HG02870 (cell line): ENCODE measurements around the gene ITPR1.
"Not testable (repeated sequence)": the region's sequence is repeated elsewhere in the genome, so short reads cannot be mapped to it uniquely, and the experiment has no call there.

Experiments
- ATAC-seq: cut with Tn5 transposase; IDR thresholded peaks from one replicate; pipeline ENCODE4 v1.9.1; 2021; ENCODE audit warnings: mild to moderate bottlenecking, moderate library complexity; ENCODE audit not compliant: unreplicated experiment

ITPR1 gene

DNA sequence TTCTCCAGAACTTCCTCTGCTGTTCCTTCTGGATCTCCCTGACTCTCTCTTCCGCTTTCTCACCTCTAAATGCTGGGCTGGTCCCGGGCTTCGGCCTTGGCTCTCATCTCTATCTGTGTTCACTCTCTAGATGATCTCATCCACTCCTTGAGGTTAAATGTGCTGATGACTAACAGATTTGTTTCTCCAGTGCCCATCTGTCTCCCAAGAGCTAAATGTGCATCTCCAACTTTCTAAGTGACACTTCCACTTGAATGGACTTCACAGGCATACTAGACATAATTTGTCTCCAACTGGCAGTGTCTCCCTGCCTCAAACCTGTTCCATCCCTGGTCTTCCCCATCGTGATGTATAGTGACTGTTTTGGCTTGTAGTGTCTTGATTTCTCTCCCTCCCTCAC is 95.3 kb downstream of the ITPR1 start:
- no peak for ATAC-seq

DNA sequence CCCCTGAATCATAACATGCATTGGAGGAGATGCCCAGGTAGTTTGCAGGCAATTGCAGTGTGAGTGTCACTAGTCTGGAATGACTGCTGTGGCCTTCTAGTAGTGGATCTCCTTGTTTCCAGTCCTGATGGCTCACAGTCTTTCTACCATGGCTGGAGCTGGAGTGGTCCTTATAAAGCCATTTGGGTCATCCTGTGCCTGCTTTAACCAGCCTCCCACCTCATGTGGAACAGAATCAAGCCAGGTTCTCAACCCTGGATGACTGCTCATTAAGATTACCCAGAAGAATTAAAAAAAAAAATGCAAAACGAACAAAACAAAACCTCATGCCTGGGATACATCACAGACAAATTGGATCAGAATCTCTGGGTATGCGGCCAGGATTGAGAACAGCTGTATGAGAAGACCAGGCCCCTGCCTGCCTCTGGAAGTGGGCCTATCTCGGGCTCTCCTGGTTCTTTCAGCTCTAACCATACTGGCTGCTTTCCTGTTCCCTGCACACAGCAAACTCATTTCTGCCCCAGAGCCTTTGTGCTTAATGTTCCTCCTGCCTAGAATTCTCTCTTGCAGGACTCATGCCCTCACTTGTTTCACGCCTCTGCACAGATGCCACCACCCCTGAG is 96.4 kb downstream of the ITPR1 start:
- ATAC-seq: no peak

DNA sequence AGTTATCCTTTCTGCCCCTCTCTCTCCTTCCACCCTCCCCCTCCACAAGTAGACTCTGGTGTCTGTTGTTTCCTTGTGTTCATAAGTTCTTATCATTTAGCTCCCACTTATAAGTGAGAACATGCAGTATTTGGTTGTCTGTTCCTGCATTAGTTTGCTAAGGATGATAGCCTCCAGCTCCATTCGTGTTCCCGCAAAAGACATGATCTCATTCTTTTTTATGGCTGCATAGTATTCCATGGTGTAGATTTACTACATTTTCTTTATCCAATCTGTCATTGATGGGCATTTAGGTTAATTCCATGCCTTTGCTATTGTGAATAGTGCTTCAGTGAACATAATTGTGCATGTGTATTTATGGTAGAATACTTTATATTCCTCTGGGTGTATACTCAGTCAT is 97.7 kb downstream of the ITPR1 start:
- not testable (repeated sequence) for ATAC-seq

DNA sequence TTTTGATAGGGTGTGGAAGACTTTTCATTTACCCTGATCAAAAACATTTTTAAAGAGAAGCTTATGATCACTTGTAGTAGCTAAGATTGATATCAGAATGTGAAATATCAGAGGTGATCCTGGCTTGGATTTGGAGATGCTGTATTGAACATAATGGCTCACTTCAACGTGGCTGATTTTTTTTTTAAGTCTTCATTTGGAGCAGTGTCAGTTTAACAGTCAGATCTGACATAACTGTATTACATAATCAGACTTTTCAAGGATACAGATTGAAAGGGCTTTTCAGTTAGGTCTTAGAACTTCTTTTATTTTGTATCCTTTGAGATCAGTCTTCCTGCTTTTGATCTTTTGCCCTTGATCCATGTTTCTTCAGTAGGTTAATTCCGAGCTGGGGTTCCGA is 98.5 kb downstream of the ITPR1 start:
- no peak for ATAC-seq

DNA sequence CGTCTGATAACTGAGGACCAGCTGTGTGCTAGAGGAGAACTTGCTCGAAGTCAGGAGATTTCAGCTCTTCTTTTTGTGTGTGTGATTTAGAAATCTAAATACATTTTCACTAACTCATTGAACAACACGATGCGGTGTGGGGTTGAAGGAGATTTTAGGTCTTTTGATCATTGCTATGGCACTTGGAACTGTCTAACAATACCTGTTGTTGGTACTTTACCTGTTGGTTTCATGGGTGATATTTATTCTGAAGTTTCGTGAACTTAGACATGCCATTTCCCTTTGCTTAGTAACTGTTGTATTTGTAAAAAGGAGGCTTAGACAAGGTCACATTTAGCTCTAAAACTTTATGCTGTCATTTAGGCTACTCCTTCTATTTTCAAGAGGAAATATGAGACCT is 99.9 kb downstream of the ITPR1 start:
- no peak for ATAC-seq

DNA sequence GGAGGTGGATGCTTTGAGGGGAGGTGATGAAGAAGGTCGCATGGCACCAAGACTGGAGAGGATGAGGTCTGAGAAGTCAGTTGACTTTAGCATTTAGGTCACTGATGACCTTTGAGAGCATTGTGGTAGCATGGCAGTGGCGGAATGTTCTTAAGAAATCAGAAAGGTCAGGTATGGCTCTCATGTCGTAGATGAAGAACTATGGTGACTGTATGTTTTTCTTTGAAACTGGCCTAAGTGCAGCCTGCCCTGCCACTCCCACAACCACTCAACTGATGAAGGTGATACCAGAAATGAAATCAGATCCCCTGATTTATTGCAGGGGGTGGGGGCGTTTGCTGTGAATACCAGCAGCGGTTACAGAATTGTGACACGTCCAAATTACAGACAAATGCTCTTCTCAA is 102.6 kb downstream of the ITPR1 start:
- ATAC-seq: no peak

DNA sequence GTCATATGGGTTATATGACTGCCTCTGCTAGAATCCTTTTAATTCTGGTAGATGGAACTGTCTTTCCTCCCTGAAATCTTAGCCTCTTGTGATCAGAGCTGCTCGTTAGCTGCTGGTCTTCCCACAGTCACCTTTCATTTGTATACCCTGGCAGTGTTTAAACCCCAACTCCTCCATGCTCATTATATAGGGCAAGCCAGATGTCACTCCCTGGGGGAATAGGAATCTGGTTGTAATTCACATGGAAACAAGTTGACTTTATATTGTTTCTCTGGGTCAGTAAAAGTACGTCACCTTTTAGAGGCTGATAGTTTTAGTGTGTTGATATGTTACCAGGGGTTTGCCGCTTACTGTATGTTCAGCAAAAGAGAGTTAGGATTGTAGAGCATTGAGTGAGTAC is 103.5 kb downstream of the ITPR1 start:
- ATAC-seq: no peak

DNA sequence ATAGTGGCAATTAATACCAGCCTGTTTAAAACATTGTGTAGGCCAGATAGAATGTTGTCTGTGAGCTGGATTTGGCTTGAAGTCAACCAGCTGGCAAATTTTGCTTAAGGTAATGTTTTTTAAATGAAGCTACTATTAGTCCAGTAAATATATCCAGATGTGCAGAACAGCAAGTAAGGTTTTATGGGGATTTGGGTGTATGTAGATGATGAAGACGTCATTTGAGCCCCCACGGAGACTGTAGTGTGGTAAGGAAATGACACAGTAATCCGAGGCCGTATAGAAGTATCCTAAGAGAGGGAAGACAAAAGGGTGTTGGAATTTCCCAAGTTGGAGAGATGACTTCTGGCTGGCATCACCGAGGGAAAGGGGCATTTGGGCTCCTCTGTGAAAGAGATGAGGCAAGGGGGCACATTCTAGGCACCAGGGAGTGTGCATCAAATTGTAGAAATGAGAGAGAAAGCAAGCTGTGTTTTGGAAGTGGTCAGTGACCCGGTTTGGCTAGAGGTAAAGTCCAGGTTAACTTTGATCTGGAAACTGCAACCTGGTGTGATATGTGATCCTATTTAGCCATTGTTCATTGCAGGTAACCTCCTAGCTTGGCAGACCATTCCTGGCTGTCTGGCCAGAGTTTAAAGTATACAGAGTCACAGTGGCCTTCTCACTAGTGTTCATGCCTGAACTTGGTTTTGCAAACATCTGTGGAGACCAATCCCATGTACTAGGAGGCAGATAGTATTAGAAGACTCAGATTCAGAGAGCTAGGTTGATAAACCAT is 104.2 kb downstream of the ITPR1 start:
- ATAC-seq: no peak

DNA sequence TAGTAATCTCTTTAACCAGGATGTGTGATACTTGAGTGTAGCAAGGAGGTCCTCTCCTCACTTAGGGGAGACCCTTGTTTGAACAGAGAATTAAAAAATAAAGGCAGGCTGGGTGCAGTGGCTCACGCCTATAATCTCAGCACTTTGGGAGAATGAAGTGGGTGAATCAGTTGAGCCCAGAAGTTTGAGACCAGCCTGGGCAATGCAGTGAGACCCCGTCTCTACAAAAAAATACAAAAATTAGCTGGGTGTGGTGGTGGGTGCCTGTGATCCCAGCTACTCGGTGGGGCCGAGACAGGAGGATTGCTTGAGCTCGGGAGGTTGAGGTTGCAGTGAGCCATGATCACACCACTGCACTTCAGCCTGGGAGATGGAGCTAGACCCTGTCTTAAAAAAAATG is 105.1 kb downstream of the ITPR1 start:
- not testable (repeated sequence) for ATAC-seq

DNA sequence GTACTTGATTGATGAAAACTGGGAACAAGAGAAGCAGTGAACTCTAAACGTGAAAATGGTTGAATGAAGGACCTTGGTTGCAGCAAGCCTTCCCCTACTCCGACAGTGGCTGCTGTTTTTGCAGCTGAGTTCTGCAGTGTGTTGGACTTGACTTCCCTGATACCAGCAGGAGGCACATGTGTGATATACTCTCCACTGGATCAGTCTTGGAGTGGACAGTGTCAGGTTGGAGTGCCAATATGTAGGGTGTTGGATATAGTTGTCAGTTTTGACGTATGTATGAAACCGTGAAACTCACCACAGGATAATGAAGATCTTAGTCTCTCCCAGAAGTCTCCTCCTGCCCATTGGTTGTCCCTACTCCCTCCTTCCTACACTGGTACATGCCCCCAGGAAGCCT is 106.5 kb downstream of the ITPR1 start:
- ATAC-seq: no peak

DNA sequence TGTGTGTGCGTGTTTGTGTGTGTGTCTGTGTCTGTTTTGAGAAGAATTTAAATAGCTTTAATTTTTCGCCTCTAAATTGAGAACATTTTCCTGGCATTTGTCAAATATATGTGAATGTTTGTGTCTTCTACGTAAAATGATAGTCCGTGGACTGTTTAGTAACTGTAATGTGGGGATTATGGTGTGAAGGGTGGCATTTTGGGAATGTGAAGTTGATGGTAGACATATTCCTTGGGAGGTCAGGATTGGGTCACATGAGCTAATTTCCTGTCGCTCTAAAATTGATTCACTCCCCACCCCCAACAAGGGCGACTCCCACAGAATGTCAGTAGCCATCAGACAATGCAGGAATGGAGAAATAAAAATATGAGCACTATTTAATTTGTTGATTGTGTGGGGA is 107.3 kb downstream of the ITPR1 start:
- no peak for ATAC-seq

DNA sequence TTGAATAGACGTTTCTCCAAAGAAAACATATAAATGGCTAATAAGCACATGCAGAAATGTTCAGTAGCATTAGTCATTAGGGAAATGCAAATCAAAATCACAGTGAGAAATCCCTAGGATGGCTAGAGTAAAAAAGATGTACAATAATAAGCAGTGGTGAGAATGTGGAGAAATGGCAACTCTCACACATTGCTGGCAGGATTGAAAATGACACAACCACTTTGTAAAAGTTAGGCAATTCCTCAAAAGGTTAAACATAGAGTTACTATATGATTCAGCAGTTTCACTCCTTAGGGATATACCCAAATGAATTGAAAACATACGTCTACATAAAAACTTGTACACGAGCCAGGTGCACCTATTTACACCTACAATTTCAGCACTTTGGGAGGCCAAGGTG is 108.7 kb downstream of the ITPR1 start:
- ATAC-seq: no peak

DNA sequence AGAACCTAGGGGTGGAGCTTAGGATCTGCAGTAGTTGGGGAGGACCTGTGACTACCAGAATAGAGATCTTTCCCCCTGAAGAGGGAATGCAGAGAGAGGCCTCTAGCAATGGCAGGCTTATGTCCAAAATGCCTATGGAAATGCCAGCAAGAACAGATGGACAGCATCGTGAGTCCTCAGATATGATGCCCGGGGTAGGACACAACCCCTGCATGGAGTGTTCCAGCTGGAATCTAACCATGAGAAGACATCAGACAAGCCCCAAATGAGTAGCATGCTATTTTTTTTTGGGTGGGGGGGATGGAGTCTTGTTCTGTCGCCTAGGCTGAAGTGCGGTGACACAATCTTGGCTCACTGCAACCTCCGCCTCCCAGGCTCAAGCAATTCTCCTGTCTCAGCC is 111.5 kb downstream of the ITPR1 start:
- no peak for ATAC-seq

DNA sequence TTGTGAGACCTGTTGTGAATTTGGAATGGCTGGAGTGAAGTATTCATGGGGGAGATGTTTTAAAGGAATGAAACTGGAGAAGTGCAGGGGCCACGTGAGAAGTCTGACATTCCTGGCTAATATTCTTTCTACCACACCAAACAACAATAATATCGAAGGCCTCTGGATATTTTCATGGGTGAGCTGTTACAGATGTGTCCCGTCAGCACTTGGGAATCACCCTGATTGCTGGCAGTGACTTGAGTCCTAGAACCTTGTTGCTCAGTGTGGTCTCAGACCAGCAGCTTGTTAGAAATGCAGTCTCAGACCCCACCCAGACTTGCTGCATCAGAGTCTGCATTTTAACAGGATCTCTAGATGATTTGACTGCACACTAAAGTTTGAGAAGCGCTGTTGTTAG is 113.8 kb downstream of the ITPR1 start:
- no peak for ATAC-seq

DNA sequence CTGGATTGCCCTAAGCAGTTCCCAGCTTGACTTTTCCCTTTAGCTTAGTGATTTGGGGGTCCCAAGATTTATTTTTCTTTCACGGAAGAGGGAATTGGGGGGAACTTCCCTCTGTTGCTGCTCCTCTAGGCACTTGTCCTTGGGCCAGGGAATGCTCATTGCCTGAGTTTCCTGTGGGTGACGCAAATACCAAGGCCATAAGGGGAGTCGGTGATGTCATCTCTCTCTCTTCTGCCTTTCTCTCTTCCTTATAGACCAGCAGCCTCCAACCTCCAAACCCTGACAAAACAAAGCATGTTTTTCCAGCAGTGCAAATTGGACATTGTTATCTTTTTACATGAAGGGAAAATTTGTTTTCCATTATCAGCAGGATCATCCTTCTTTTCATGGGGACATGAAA is 120.2 kb downstream of the ITPR1 start:
- ATAC-seq: no peak

DNA sequence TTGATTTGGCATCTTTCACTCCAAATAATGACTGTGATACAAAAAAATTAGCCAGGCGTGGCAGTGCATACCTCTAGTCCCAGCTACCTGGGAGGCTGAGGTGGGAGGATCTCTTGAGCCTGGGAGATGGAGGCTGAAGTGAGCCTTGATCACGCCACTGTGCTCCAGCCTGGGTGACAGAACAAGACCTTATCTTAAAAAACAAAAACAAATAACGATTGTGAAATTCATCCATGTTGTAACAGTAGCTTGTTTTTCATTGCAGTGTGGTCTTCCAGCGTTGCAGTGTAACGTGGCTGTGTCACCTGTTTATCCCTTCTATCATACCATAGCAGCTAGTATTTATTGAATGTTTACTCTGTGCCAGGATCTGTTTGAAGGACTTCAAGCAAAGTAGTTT is 120.9 kb downstream of the ITPR1 start:
- ATAC-seq: no peak

DNA sequence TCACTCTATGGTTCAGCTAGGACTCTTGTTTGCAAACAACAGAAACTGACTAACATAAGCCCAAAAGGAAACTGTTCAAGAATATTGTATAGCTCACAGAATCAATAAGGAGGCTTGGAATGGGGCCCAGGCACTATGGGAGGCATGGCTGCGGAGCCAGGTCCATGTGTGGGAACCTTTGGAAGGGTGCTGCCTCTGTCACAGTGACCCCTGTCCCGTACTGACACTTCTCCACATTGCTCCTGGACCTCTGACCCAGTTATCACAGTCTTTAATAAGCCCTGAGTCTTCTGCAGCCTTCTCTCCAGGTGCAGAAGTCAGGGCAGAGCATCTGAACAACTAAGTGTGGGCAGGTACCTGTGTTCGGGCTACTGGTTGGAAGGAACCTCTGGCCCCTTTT is 121.8 kb downstream of the ITPR1 start:
- ATAC-seq: no peak

DNA sequence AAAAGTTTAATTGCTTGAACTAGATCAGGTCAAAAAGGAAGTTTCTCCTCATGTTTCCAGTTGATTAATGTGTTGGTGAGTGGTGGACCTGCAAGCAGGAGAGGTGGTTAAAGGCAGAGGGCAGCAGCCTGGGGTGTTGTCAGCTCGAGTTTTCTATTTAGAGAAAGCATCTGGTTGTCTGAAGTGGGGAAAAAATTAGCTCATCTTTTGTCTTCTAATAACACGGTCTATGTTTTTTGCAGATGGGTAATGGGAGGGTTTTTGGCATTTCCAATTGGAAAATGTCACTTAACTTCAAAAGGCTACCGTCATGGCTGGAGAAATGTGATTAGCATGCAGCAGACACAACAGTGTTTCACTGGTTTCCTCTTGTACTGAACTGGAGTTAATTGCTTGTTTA is 122.6 kb downstream of the ITPR1 start:
- ATAC-seq: no peak

DNA sequence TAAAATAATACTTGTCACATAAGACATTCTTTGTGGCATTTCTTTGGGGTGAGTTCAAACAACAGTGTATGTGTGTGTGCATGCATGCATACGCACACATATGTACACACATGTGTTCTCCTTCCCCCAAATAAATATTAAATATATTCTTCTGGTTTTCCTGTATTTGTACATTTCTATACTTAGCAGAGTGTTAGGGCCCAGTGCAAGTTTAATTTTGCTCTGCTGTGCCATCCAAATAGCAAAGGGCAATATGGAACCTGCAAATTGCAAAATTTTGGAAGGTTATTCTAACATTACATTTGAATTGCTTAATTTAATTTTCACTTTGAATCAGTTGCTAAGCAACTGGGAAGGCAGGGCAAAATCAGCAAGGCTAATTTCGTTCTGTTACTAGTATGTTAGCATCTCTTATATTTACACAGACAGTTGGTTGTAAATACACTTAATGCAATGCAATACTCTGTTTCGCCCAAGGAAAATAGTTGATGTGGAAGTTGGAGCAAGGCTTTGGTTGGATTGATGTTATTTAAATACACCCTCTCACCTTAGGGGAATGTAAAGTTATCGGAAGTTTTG is 130.4 kb downstream of the ITPR1 start:
- ATAC-seq: no peak

DNA sequence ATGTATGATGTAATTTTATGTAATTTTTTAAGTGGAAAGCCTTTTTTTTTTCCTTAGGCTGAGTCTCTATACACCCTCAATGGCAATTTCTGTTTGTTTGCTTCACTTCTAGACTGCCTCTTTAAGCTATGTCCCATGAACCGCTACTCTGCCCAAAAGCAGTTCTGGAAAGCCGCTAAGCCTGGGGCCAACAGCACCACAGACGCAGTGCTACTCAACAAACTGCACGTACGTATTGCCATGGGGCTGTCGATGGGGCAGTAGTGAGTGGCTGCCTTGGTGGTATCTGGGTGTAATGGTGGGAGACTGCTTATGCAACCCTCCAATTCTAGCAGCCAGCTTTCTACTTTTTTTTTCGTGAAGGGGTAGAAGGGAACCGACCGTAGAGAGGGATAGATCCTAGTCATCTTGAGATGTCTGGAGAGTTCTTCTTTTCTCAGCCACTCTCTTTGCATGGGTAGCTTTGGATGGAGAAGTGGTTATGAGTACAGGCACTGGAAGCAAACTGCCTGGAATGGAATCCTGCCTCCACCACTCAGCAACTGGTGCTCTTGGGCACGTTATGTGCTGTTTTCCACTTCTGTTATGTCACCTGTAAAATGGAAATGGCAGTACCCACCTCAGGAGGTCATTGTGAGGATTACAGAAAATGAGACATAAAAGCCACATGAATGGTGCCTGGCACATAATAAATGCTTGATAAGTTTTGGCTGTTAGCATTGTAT is 134.7 kb downstream of the ITPR1 start:
- ATAC-seq: no peak

DNA sequence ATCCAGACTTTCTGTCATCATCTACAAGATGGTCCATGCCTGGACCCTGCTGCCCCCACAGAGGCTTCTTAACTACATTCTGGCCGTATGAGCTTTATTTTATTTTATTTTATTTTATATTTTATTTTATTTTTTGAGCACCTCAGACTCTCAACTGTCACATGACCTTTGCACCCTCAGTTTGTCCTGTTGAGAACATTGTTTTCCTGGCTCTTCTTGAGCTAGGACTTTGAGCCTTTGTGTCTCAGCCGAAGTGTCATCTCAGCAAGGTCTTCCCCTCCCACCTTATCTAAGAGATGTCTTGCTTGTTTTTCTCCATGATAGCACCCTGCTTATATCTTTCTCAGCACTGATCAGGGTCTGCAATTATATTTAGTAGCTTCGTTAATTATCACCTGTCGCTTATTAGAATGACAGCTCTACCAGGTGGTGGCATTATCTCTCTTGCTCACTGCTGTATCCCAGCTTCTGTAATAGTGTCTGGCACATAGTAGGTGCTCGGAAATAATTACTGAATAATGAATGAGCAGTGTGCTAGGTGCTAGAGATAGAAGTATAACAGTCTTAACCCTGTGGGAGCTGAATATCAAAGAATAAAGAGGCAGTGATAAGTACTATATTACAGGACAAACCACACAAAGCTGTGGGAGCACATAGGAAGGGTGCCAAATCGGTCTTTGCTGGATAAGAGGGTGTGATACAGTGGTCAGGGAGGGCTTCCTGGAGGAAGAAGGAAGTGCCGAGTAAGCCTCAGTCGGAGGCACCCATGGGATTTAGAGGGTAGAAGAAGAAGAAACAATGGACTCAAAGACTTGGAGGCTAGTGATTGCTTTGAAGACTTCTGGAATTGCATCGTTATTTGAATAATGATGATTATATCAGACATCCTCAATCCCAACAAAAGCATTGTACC is 136.2 kb downstream of the ITPR1 start:
- no peak for ATAC-seq
